ENCODE data around the gene TACSTD2.

GRCh38 chr1:58539553-58539952 lies 37.5 kb downstream of the TACSTD2 start:
- TF ChIP-seq POLR2A (IDR thresholded peaks at IDR 0.05; ENCODE audit: insufficient read depth in 1 of 2, low read depth in 2 of 2, low read length in 2 of 2) = no peak
- TF ChIP-seq, protein P1, sequence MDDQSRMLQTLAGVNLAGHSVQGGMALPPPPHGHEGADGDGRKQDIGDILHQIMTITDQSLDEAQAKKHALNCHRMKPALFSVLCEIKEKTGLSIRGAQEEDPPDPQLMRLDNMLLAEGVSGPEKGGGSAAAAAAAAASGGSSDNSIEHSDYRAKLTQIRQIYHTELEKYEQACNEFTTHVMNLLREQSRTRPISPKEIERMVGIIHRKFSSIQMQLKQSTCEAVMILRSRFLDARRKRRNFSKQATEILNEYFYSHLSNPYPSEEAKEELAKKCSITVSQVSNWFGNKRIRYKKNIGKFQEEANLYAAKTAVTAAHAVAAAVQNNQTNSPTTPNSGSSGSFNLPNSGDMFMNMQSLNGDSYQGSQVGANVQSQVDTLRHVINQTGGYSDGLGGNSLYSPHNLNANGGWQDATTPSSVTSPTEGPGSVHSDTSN (CRISPR knock-in tag; IDR thresholded peaks at IDR 0.05; ENCODE audit: borderline replicate concordance) = no peak

All from HepG2 (cell line).